ENCODE measurements around the gene GPAT3.
"Not testable (repeated sequence)": the region's sequence is repeated elsewhere in the genome, so short reads cannot be mapped to it uniquely, and the experiment has no call there.

The GPAT3 gene

GRCh38 chr4:83552924-83553323, 17.0 kb downstream of the GPAT3 start:
- no peak for FAIRE-seq

- no peak for FAIRE-seq
Measured at GRCh38 chr4:83556006-83556707, 20.2 kb downstream of the GPAT3 start.

- FAIRE-seq: no peak
Measured at GRCh38 chr4:83556816-83557215, 20.9 kb downstream of the GPAT3 start.

DNA sequence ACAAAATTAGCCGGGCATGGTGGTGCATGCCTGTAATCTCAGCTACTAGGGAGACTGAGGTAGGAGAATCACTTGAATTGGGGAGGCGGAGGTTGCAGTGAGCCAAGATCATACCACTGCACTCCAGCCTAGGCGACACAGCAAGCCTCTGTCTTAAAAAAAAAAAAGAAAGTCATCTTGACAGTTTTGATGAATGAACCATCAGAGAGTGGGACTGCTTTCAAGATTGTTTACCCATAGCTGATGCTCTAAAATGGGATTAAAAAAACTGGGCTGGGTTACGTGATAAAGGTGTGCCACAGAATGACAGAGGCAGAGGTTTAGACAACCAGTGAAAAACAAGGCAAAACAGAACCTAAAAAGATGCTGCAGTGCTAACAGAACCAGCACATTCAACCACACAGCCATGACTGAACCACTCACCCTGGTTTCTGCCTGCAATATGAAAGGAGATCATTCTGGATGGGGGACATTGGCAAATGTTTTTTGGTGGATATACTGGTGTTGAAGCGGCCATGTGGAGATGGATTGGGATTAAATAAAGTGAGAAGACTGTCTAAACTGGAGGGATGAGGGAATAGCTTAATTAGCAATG, 22.2 kb downstream of the GPAT3 start:
- FAIRE-seq: no peak

DNA sequence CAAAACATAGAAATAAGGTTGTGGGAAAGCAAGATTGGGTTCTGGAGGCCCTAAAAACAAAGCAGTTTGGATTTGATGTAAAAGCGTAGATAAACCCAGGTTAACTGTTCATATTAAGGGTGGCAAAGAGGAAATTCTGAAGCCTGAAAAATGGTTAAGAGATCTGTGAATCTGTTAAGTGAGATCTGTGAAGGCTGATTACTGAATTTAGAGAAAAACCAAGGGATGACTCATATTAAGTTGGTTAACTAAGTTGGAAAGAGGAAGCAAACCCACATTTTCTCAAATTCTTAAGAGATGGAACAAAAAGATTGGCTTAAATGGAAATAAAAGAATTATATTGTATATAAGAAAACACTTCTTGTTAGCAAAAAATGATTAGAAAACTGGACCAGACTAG, 22.8 kb downstream of the GPAT3 start:
- FAIRE-seq: no peak

- no peak for FAIRE-seq
Measured at GRCh38 chr4:83560523-83560922, 24.6 kb downstream of the GPAT3 start.

GRCh38 chr4:83561381-83561780, 25.5 kb downstream of the GPAT3 start:
- no peak for FAIRE-seq

DNA sequence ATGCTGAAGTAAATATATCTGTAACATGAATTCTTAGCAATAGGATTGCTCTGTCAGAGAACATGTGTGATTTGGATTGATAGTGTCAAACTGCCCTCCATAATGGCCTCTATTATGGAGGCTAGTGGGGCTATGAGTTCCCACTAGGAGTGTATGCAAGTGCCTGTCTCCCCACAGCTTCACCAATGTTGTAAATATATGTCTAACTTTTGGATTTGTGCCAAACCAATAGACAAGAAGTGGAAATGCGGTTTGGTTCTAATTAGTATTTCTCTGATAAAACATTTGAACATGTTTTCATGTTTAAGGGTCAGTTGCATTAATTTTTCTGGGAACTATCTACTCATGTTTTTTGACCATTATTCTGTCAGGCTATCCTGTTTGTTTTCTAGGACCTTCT, 28.1 kb downstream of the GPAT3 start:
- no peak for FAIRE-seq

GRCh38 chr4:83568062-83568461, 32.2 kb downstream of the GPAT3 start:
- no peak for FAIRE-seq

DNA sequence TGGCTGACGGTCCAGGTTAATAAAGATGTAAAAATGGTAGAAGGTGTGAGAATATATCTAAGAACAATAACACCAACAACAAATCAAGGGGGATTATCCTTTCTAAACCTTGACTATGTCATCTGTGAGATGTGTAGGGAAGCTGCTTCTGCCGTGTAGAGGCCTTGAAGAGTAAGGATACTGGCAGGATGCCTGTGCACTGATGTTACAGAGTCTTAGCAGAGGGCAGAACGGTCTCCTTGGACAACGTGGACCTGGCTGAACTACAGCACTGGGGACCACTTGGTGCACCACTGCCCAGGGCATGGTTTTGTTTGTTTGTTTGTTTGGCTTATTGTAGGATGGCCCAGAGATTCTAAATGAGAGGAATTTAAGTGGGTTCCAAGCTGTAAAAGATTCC, 33.5 kb downstream of the GPAT3 start:
- no peak for FAIRE-seq

- FAIRE-seq: no peak
Measured at GRCh38 chr4:83569987-83570386, 34.1 kb downstream of the GPAT3 start.

- FAIRE-seq: no peak
Measured at GRCh38 chr4:83572848-83573247, 36.9 kb downstream of the GPAT3 start.

DNA sequence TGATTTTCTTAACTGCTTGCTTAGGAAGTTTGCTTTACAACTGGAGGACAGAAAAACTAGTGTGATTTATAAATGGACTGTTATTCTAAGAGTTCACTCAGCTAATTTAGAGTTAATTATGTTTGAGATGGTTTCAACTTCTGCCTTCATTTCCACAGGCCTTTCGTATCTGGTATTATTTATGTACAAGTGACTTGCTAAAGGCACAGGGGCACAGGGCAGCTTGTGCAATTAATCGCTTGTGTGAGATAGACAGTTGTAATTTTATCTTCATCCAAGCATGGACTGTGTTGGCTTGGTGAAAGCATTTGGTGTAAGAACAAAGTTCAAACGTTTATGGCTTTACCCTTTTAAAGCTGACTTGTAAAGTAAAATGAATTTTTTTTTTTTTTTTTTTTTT, 38.3 kb downstream of the GPAT3 start:
- no peak for FAIRE-seq

DNA sequence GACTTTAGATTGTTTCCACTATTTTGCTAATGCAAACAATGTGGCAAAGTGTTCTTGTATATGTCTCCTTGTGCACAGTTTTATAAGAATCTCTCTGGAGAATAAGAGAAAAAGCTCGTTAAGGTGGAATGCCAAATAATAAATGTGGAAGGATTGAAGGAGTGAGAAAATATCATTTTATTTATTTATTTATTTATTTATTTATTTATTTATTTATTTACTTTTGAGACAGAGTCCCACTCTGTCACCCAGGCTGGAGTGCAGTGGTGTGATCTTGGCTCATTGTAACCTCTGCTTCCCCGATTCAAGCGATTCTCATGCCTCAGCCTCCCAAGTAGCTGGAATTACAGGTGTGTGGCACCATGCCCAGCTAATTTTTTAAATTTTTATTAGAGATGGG, 40.3 kb downstream of the GPAT3 start:
- FAIRE-seq: not testable (repeated sequence)

DNA sequence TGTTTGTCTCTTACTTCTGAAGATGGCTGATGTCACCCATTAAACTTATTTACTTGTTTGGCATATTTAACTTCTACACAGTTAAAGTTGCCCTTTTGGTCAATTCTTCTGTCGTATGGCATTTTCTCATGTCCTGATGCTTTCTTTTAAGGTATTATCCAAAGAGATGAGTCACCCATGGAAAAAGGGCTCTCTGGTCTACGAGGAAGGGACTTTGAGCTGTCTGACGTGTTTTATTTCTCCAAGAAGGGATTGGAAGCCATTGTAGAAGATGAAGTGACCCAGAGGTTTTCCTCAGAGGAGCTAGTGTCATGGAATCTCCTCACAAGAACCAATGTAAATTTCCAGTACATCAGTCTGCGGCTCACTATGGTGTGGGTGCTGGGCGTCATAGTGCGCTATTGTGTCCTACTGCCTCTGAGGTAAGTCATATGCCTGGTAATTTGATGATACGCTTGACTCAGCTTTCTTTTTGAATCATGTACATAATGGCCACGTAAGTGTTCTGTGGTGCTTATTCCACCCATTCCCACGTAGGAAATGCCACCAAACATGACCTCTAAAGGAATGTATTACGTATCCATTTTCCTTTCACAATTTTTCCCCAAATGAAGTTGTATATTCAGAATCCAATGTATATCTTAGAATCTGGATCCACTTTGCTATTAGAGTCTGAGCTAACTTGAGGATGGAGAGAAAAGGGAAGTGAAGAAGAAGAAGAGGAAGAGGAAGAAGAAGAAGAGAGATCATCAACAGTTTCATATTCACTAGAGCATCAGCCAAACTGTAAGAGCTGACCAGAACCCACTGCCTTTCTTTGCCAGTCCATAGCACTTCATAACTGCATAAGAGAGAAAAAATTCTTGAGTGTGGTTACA, 45.7 kb downstream of the GPAT3 start:
- FAIRE-seq: no peak

GRCh38 chr4:83582289-83582785, 46.4 kb downstream of the GPAT3 start:
- FAIRE-seq: no peak

DNA sequence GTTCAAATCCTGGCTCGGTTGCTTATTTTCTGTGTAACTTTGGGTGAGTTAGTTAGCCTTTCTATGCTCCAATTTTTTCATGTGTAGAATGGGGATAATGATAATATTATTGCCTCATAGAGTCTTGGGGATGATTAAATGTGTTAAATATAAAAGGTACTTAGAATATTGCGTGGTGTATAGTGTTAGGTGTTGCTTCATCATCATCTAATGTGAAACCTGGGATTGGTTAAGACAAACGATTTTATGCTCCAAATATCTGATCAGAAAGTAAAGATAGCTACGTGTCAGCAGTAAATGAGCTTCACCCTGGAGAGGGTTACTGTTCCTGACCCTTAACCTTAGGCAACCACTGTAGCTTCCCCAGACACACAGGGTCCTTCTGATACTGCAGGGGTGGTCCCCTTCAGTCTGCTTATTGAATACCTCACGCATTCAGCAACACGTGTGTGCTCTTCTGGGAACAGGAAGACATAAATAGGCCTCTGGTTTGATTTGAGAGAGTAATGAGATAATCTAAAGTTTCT, 50.1 kb downstream of the GPAT3 start:
- FAIRE-seq: no peak

- FAIRE-seq: no peak
Measured at GRCh38 chr4:83589279-83589678, 53.4 kb downstream of the GPAT3 start.

- no peak for FAIRE-seq
Measured at GRCh38 chr4:83591056-83591455, 55.1 kb downstream of the GPAT3 start.

DNA sequence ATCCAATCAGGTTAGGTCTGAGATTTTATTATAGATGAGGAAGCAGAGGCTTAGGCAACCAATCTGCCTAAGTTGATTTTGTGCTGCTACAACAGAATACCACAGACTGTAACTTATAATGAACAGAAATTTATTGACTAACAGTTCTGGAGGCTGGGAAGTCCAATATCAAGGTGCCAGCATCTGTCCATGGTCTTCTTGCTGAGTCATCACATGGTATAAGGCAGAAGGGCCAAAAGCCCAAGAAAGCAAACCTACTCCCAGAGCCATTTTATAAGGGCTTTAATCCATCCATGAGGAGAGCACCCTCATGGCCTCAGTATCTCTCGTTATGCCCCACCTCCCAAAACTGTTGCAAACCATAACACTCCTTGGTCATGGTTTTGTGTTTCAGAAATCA, 55.8 kb downstream of the GPAT3 start:
- FAIRE-seq: no peak

DNA sequence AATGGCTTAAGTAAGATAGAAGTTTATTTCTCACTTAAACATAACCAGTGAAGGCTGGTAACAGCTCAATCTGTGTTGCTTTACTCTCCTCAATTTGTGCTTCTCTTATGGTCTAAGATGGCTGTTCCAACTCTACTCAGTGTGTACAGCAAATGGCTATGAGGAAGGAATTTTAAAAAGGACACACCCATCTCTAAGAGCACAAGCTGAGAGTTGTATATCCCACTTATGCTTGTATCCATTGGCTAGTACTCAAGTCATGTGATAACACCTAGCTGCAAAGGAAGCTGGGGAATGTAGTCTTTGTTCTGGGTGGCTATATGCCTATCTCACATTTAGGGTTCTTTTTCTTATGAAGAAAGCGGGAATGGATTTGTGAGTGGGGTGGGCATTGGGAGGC, 63.3 kb downstream of the GPAT3 start:
- no peak for FAIRE-seq

GRCh38 chr4:83603129-83603528, 67.2 kb downstream of the GPAT3 start:
- no peak for FAIRE-seq

DNA sequence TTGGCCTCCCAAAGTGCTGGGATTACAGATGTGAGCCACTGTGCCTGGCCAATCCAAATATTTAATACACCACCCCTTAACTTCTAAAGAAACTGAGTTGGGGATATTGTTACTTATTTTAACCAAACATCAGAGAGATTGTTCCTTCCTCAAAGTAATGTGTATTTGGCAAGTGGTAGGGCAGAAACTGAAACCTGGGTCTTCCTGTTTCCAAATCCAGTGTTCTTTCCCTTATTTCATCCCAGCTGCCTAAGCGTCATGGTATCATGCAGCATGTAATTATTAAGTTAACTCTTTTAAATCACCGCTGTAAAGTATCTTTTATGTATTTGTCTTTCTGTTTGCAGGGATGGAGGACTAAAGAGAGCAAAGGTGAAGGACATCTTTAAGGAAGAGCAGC, 68.4 kb downstream of the GPAT3 start:
- FAIRE-seq: no peak

DNA sequence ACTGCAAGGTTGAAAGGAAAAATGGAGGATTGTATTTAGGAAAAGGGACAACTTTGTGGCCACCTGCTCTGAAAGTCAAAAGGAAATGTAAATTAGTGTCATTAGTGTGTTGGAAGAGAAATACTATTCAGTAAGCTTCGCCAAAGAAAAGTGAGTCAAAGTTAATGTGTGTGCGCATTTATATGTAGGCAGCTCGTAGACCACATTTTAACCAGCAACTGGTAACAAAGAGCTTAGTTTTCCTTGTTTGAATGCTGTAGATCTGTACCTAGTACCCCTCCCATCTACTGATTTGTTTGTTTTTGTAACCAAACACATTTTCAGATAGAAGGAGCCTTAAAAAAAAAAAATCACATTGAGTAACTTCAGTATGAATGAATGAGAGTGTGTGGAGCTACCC, 69.3 kb downstream of the GPAT3 start:
- FAIRE-seq: no peak

Data from G401.6 (cell line).